Spleen (tissue), 11 donors: ENCODE measurements around the gene SH2D7. TPM values are rescaled to one million over a fixed set of nuclear protein-coding genes. Genes with fewer than 3 reads are reported as not detected.

Experiments used
- DNase-seq: peaks from one replicate; pipeline ENCODE4 v3.0.0-alpha.2; 2020
- H3K27ac ChIP-seq, 8 donors: fragments of 200-600 bp; sonication (generic) in 7 of 8; 1 replicate in 4 of 8; 2 replicates in 4 of 8; pipeline versions ENCODE4 v1.5.0 to v1.8.0; 2016 to 2021; ENCODE audit warnings: inconsistent platforms in 4 of 8, mild to moderate bottlenecking in 4 of 8, moderate library complexity in 1 of 8
- H3K27me3 ChIP-seq, 7 donors: fragments of 200-600 bp; sonication (generic) in 6 of 7; replicated peaks in 1 of 7; 1 replicate in 4 of 7; 2 replicates in 3 of 7; pipeline versions ENCODE4 v1.5.0 to v1.8.0; 2016 to 2021; ENCODE audit warnings: inconsistent platforms in 3 of 7, mild to moderate bottlenecking in 1 of 7
- H3K36me3 ChIP-seq, 6 donors: fragments of 200-600 bp; sonication (generic) in 5 of 6; 1 replicate in 4 of 6; 2 replicates in 2 of 6; pipeline versions ENCODE4 v1.5.0 to v1.8.0; 2016 to 2021; ENCODE audit warnings: inconsistent platforms in 2 of 6
- H3K4me1 ChIP-seq, 6 donors: fragments of 200-600 bp; sonication (generic) in 5 of 6; 1 replicate in 3 of 6; 2 replicates in 3 of 6; pipeline versions ENCODE4 v1.5.0 to v1.8.0; 2016 to 2021; ENCODE audit warnings: inconsistent platforms in 3 of 6
- H3K4me3 ChIP-seq, 8 donors: fragments of 200-600 bp; sonication (generic) in 7 of 8; 1 replicate in 4 of 8; 2 replicates in 4 of 8; pipeline versions ENCODE4 v1.5.0 to v1.8.0; 2016 to 2021; ENCODE audit warnings: inconsistent platforms in 4 of 8, mild to moderate bottlenecking in 4 of 8, moderate library complexity in 2 of 8
- H3K9me3 ChIP-seq, 8 donors: fragments of 200-600 bp; sonication (generic) in 7 of 8; 1 replicate in 4 of 8; 2 replicates in 4 of 8; pipeline versions ENCODE4 v1.5.0 to v1.8.0; 2016 to 2021; ENCODE audit warnings: inconsistent platforms in 4 of 8
- POLR2A ChIP-seq, 3 donors: fragments of 450-650 bp; IDR thresholded peaks; one replicate each; pipeline ENCODE4 v1.5.1; 2017; ENCODE audit warnings: antibody characterized with exemption in 3 of 3, mild to moderate bottlenecking in 1 of 3
- POLR2AphosphoS5 ChIP-seq, 3 donors: sonication (generic); formaldehyde crosslinking; IDR thresholded peaks; one replicate each; pipeline ENCODE4 v1.5.1; 2017; ENCODE audit warnings: antibody characterized with exemption in 3 of 3
- WGBS, 5 donors: extraction: QIAGEN DNeasy Blood & Tissue Kit in 3 of 5; methylation state at CpG; one replicate each; pipeline versions ENCODE4 v1.1.5 to v1.1.7; 2013 to 2018; 5-methylcytosine and 5-hydroxymethylcytosine counted together
- intact Hi-C: fragments of 100-400 bp; cut with DNase I; formaldehyde crosslinking; loops from one replicate; pipeline ENCODE4 v1.15.0; 2023; ENCODE audit warnings: low total_unique reads
- polyA plus RNA-seq, 3 donors: library from polyadenylated mRNA; stranded (reverse); fragments of 200-250 nt; gene quantifications; one replicate each; pipeline ENCODE4 v1.2.1, GENCODE V29; 2013
- total RNA-seq, 7 donors: library from RNA; depleted of rRNA in 3 of 7; stranded (reverse); fragments of >200 nt in 3 of 7; fragmentation: NEBNext Ultra II Directional in 4 of 7; extraction: Animal tissue kit (Norgen Biotek cat#: 25700) in 4 of 7; gene quantifications; one replicate each; pipeline versions ENCODE4 v1.1.0 to v1.2.1, GENCODE V29; 2016 to 2021
- TF ChIP-seq, protein P1 (sequence below), 11 experiments: fragments of 200-600 bp in 7 of 11; fragments of 450-650 bp in 4 of 11; sonication (generic) in 4 of 11; IDR thresholded peaks in 8 of 11; conservative IDR thresholded peaks in 3 of 11; 1 replicate in 7 of 11; 2 replicates in 4 of 11; pipeline versions ENCODE4 v1.4.0 to v1.8.0; 2016 to 2021; ENCODE audit warnings: antibody characterized with exemption in 11 of 11, inconsistent platforms in 4 of 11, mild to moderate bottlenecking in 1 of 11
- donor health status: healthy with polysubstance abuse.
- donor health status: DM: no; HTN: no; CAD: no; lungs with moderate emphysema.
- donor health status: DM: no; HTN: no; CAD: no.
- donor health status: Bipolar disorder and iron deficiency.
- donor health status: healthy.
- donor health status: DM: no; HTN: no; CAD: no.
- donor health status: DM: yes; HTN: yes; CAD: no.

Gene SH2D7
- total and polyA plus RNA-seq, 10 donors: not detected

DNA sequence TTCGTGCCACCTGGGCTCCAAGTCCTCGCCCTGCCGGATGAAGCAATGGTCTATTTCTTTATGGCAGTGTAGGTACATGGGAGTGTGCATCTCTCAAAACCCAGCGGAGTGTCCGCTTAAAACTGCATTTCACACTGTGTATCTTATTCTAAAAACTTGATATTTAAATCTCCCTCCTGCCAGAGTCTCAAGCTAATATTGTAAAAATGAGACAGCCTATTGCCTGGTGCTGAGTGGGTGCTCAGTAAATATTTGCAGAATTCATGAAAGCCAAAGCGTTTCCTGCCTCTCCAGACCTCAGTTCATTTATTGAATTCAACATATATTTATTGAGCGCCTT, 14.5 kb upstream of the SH2D7 start:
- H3K27ac ChIP-seq: peak overlapping the region; percentile 82 to 97 (median 94)
- intact Hi-C loops: no loop called here
- TF ChIP-seq, protein P1, sequence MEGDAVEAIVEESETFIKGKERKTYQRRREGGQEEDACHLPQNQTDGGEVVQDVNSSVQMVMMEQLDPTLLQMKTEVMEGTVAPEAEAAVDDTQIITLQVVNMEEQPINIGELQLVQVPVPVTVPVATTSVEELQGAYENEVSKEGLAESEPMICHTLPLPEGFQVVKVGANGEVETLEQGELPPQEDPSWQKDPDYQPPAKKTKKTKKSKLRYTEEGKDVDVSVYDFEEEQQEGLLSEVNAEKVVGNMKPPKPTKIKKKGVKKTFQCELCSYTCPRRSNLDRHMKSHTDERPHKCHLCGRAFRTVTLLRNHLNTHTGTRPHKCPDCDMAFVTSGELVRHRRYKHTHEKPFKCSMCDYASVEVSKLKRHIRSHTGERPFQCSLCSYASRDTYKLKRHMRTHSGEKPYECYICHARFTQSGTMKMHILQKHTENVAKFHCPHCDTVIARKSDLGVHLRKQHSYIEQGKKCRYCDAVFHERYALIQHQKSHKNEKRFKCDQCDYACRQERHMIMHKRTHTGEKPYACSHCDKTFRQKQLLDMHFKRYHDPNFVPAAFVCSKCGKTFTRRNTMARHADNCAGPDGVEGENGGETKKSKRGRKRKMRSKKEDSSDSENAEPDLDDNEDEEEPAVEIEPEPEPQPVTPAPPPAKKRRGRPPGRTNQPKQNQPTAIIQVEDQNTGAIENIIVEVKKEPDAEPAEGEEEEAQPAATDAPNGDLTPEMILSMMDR (IDR thresholded peaks at IDR 0.05 in 8 of 11, conservative IDR thresholded peaks at IDR 0.05 in 3 of 11): no peak
- TF ChIP-seq POLR2AphosphoS5 (IDR thresholded peaks at IDR 0.05): no peak
- TF ChIP-seq POLR2A (IDR thresholded peaks at IDR 0.05): no peak
- no peak for DNase-seq
- no peaks in the 10 kb centered on the region for H3K9me3 ChIP-seq
- peak overlapping the region; percentile 37 to 98 (median 91) for H3K4me3 ChIP-seq
- 14 to 33% (median 21%) methylated on average over 7 of the region's 7 CpGs for WGBS, 5 donors
- H3K36me3 ChIP-seq: no peaks in the 10 kb centered on the region
- H3K4me1 ChIP-seq: peaks cover 19 to 74% (median 53%) of the 10 kb centered on the region in 6 donors
- no peaks in the 10 kb centered on the region for H3K27me3 ChIP-seq

DNA sequence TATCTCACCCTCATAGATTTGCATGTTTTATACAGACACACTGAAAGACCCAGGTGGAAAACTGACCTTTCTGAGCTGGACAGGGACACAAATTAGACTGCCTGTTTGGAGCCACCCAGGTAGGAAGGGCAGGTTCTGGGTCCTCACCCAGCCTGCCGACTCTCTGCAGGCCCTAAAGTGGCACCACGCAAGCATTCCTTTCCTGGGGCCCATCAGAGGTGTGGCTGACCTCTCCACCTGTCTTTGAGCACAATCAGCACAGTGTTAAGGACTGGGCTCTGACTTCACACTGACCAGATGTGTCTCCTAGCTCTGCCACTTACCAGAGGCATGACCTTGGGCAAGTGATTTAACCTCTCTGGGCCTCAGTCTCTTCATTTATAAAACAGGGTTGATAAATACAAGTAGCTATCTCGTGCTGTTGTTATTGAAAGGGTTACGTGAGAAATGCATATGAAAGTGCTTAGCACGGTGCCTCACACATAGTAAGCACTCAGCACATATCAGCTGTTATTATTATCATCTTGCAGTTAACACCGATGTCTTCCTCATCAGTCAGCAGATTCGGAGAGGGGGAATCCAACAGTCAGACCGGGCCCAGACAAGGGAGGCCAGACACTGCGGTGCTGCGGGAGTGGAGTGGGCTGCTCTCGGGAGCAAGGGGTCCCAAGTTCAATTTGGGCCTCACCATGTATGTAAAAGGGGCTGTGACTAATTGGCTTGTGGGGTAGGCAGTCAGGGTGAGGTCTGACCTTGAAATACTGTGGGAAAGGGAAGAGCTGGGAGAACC, 12.9 kb upstream of the SH2D7 start:
- intact Hi-C loops: no loop called here
- H3K27me3 ChIP-seq: no peaks in the 10 kb centered on the region
- H3K36me3 ChIP-seq: no peaks in the 10 kb centered on the region
- WGBS, 5 donors: 88 to 95% (median 92%) methylated on average over 11 of the region's 11 CpGs
- peak overlapping the region in 2 of 8 donors; percentile 53 to 97 for H3K27ac ChIP-seq
- H3K4me1 ChIP-seq: peaks cover 29 to 74% (median 52%) of the 10 kb centered on the region in 6 donors
- DNase-seq: no peak
- TF ChIP-seq POLR2A (IDR thresholded peaks at IDR 0.05) (no peak), POLR2AphosphoS5 (IDR thresholded peaks at IDR 0.05) (no peak)
- TF ChIP-seq, protein P1 (IDR thresholded peaks at IDR 0.05 in 8 of 11, conservative IDR thresholded peaks at IDR 0.05 in 3 of 11): no peak
- no peaks in the 10 kb centered on the region for H3K9me3 ChIP-seq
- no peak overlapping the region for H3K4me3 ChIP-seq

DNA sequence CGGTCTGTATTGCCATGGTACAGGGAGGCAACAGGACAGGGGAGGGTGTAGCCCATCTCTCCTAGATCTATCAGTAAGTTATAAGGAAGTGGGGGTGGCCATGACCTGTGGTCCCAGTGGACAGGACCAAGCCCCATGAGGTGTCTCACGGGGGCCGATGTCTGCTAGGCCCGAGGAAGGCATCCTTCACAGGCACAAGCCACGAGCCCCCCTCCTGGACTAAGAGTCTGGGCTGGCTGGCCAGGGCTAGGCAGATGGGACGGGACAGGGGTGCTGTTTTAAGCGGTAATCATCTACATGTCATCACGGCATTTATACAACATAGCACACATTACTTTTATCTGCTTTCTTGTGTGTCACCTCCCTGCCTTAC, 12.3 kb upstream of the SH2D7 start:
- H3K4me1 ChIP-seq: peaks cover 27 to 74% (median 53%) of the 10 kb centered on the region in 6 donors
- H3K27me3 ChIP-seq: no peaks in the 10 kb centered on the region
- H3K36me3 ChIP-seq: no peaks in the 10 kb centered on the region
- no peaks in the 10 kb centered on the region for H3K9me3 ChIP-seq
- intact Hi-C loops: no loop called here
- no peak for DNase-seq
- TF ChIP-seq POLR2A (IDR thresholded peaks at IDR 0.05) (no peak), POLR2AphosphoS5 (IDR thresholded peaks at IDR 0.05) (no peak)
- TF ChIP-seq, protein P1 (IDR thresholded peaks at IDR 0.05 in 8 of 11, conservative IDR thresholded peaks at IDR 0.05 in 3 of 11): no peak
- WGBS, 5 donors: 81 to 93% (median 86%) methylated on average over 7 to 8 of the region's 8 CpGs
- H3K27ac ChIP-seq: peak overlapping the region in 3 of 8 donors; percentile 11 to 97 (median 53)
- no peak overlapping the region for H3K4me3 ChIP-seq

DNA sequence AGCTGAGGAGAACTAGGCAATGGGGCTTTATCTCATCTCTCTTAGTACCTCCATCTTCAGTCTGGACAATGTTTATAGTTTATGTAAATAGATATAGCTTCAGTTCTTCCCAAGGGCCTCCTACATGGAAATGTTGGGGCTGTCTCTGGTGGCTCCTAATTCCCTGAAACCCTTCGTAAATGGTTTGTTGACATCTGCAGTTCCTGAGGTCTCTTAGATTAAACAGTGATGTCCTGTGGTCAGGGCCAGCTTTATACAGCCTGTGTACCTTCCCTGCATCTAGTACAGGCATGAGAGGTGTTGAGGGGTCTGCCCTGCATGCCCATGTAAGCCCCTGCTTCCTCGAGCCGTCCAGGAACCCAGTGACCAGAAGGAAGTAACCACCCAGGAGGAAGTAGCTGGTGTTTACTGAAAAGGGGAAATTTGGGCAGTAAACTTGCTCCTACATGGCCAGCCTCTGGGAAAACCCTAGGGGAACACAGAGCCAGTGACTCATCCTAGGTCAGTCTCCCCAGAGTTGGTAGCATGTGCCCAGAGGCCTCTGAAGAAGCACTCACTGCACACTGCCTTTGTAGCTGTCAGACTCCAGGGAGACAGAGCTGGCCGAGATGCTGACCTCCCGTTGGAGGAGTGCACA, 10.1 kb upstream of the SH2D7 start:
- Histone ChIP-seq H3K27me3 (no peaks in the 10 kb centered on the region), H3K36me3 (no peaks in the 10 kb centered on the region), H3K4me1 (peaks cover 20 to 62% (median 36%) of the 10 kb centered on the region in 6 donors), H3K9me3 (no peaks in the 10 kb centered on the region), H3K4me3 (no peak overlapping the region), H3K27ac (peak overlapping the region in 6 of 8 donors; percentile 55 to 78 (median 70))
- no peak for TF ChIP-seq POLR2AphosphoS5 (IDR thresholded peaks at IDR 0.05)
- TF ChIP-seq, protein P1 (IDR thresholded peaks at IDR 0.05 in 8 of 11, conservative IDR thresholded peaks at IDR 0.05 in 3 of 11): no peak
- TF ChIP-seq POLR2A (IDR thresholded peaks at IDR 0.05): no peak
- WGBS, 5 donors: 40 to 57% (median 49%) methylated on average over 5 of the region's 5 CpGs
- intact Hi-C loops: no loop called here
- no peak for DNase-seq
